B cell (primary cell): ENCODE data around the gene MRPL23.

Source experiments
- CTCF ChIP-seq: fragments of 200-600 bp; IDR thresholded peaks from one replicate; pipeline ENCODE4 v1.8.0; 2022; ENCODE audit warnings: antibody characterized with exemption, mild to moderate bottlenecking
- EZH2 ChIP-seq: IDR thresholded peaks from 2 replicates; pipeline ENCODE4 v1.6.1; 2012; ENCODE audit warnings: borderline replicate concordance, low read depth, mild to moderate bottlenecking, moderate library complexity, low read length; ENCODE audit not compliant: insufficient read depth, poor library complexity, severe bottlenecking

- TF ChIP-seq CTCF (no peak), EZH2 (no peak)
Observed at GRCh38 chr11:1924181-1924580, 23.0 kb upstream of the MRPL23 start.
